Measurements from ENCODE around the gene VENTX. TPM values are rescaled to one million over a fixed set of nuclear protein-coding genes. Genes with fewer than 3 reads are reported as not detected.

Gene VENTX
- total and polyA plus RNA-seq, 10 of the 15 experiments (the other 5 are each of a cell fraction or from before 2014, with no cell fraction given): 0.05 TPM; not detected in 9

DNA sequence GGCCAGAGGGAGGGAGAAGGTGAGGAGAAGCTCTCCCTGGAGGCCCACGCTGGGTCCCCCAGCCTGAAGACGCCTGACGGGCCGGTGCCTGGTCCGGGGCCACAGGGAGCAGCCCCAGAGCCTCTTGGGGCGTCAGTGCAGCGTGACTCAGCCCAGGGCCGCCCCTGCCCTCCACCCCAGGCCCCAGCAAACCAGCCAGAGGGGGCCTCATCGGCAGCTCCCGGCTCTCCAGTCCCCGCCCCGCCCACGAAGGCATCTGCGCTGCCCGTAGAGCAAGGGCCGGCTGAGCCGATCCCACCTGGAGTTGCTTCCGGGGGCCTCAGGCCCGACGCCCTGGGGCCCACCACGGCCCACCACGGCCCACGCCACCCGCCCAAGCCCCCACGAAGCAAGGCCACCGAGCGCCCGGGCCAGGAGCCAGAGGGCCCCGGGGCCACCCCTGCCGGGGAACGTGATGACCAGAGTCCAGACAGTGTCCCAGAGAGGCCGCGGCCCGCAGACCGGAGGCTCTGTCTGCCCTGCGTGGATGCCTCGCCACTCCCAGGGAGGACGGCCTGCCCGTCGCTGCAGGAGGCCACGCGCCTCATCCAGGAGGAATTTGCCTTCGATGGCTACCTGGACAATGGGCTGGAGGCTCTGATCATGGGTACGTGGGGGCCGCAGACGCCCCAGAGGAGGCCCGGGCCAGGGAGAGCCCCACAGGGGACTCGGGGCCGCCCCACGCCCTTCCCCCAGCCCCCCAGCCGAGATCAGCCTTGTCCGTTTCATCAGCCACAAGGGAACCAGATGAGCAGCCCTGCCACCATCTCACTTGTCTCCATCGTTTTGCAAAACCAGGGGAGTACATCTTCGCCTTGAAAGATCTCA, 38.8 kb upstream of the VENTX start:
- DNase-seq (ENCODE audit: low read depth, low spot score): no peak
- SMC1A ChIA-PET (ENCODE audit: uncharacterized antibody, unreplicated experiment): no interaction called here
- ATAC-seq: no peak
- BruUV-seq (replicated peaks): no TSS peak
- Histone ChIP-seq H3K36me3 (ENCODE audit: control insufficient read depth in 2 of 2, insufficient read depth in 2 of 2, low read length in 1 of 2) (no peaks in the 10 kb centered on the region), H3K27ac (ENCODE audit: control insufficient read depth, insufficient read depth) (no peak overlapping the region), H3K9me3 (replicated peaks; ENCODE audit: control insufficient read depth, insufficient read depth, low read length) (no peaks in the 10 kb centered on the region), H3K4me2 (ENCODE audit: control insufficient read depth, insufficient read depth) (no peak overlapping the region), H4K20me1 (ENCODE audit: control insufficient read depth, insufficient read depth) (no peaks in the 10 kb centered on the region), H3K27me3 (replicated peaks in 1 of 2; ENCODE audit: control insufficient read depth in 2 of 2, insufficient read depth in 2 of 2, low read length in 1 of 2) (no peaks in the 10 kb centered on the region), H3K9ac (ENCODE audit: control insufficient read depth, insufficient read depth, low read length) (no peak overlapping the region), H3K4me1 (ENCODE audit: control insufficient read depth, insufficient read depth, low read length) (no peaks in the 10 kb centered on the region), H3K79me2 (ENCODE audit: control insufficient read depth, insufficient read depth, low read length) (no peaks in the 10 kb centered on the region), H2AFZ (ENCODE audit: control insufficient read depth, low read depth, low read length) (no peak overlapping the region), H3K4me3 (no peak overlapping the region)
- 53% methylated on average over 38 of the region's 54 CpGs for WGBS (ENCODE audit: insufficient coverage, insufficient replicate concordance, low lambda C conversion rate, missing lambda C conversion rate)
- RAD21 ChIA-PET (ENCODE audit: unreplicated experiment): no interaction called here
- POLR2A ChIA-PET: no interaction called here
- CTCF ChIA-PET: no interaction called here
- TF ChIP-seq GATAD2B (conservative IDR thresholded peaks at IDR 0.05; ENCODE audit: low read depth): no peak
- TF ChIP-seq, protein P1, sequence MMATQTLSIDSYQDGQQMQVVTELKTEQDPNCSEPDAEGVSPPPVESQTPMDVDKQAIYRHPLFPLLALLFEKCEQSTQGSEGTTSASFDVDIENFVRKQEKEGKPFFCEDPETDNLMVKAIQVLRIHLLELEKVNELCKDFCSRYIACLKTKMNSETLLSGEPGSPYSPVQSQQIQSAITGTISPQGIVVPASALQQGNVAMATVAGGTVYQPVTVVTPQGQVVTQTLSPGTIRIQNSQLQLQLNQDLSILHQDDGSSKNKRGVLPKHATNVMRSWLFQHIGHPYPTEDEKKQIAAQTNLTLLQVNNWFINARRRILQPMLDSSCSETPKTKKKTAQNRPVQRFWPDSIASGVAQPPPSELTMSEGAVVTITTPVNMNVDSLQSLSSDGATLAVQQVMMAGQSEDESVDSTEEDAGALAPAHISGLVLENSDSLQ (IDR thresholded peaks at IDR 0.05): no peak
- TF ChIP-seq BCL11A (IDR thresholded peaks at IDR 0.05; ENCODE audit: low read depth, low read length): no peak
- TF ChIP-seq FOS (IDR thresholded peaks at IDR 0.05; ENCODE audit: borderline replicate concordance, extremely low read depth, insufficient read length): no peak
- TF ChIP-seq RCOR1 (conservative IDR thresholded peaks at IDR 0.05; ENCODE audit: low read depth, low read length): no peak
- no peak for TF ChIP-seq ZSCAN29 (IDR thresholded peaks at IDR 0.05)
- no peak for TF ChIP-seq SMAD1 (IDR thresholded peaks at IDR 0.05; ENCODE audit: low read depth, partially characterized antibody)
- no peak for TF ChIP-seq JUNB (IDR thresholded peaks at IDR 0.05)
- no peak for TF ChIP-seq EP300 (IDR thresholded peaks at IDR 0.05; ENCODE audit: borderline replicate concordance in 1 of 2, control insufficient read depth in 1 of 2, low read depth in 2 of 2, low read length in 2 of 2)
- in situ Hi-C loops (cut with MboI) (no loop called here), intact Hi-C loops (cut with micrococcal nuclease; ENCODE audit: unreplicated experiment) (no loop called here)
- no peak for FAIRE-seq
